C4-2B (cell line): ENCODE results near the gene ZNF227.

Source experiments
- H3K27ac ChIP-seq: fragments of 450-650 bp; 2 replicates; pipeline ENCODE4 v1.5.1; 2017
- CTCF ChIP-seq: fragments of 450-650 bp; conservative IDR thresholded peaks from 2 replicates; pipeline ENCODE4 v1.5.1; 2017; ENCODE audit warnings: mild to moderate bottlenecking
- ZFX ChIP-seq: fragments of 450-650 bp; IDR thresholded peaks from 2 replicates; pipeline ENCODE4 v1.6.1; 2017

Gene ZNF227

DNA sequence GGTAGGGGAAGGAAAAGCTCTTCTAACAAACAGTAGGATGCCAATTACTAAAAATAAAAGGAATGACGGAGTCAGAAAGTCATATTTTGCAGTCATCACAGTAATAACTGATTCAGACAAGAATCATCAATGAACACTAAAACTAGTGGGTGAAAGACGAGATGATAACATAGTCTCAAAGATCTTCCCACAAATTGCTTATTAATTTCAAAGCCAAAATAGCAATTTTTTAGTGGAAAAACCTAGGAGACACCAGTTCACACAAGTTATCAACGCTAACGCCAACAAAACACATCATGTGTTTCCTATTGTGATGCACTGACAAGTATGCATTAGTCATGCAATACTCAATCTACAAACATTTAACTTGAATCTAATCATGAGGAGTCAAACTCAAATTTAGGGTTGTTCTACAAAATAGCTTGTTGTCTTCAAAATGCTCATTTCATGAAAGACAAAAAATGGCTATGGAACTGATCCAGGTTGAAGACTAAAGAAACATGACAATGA lies 65.9 kb downstream of the ZNF227 start:
- TF ChIP-seq ZFX (no peak), CTCF (no peak)
- no peak overlapping the region for H3K27ac ChIP-seq

DNA sequence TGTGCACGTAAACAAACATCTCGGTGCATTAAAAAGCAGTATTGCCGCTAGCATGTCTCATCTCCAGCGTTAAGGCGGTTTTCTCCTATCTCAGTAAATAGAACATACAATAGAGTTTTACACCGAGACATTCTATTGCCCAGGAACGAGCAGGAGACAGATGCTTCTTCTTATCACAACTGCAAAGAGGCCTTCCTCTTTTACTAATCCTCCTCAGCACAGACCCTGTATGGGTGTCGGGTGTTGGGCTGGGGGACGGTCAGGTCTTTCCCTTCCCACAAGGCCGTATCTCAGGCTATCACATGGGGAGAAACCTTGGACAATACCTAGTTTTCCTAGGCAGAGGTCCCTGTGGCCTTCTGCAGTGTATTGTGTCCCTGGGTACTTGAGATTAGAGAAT lies 68.6 kb downstream of the ZNF227 start:
- TF ChIP-seq CTCF: no peak
- no peak overlapping the region for H3K27ac ChIP-seq

DNA sequence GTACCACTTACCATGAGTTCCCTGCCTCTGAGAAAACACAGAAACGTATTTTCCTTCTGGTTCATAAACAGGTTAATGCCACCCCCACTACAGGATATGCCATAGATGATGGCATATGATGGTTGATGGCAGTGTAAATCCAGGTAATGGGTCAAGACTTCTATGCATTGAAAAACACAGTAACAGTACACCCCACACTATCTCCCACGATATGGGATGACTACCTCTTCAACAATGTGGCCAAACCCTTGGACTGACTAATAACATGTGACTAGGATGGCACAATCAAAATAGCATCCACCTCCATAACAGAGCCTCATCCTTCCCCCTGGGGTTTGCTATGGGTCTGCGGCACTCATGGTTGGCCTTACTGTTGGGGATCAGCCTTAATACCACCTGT lies 70.5 kb downstream of the ZNF227 start:
- no peak overlapping the region for H3K27ac ChIP-seq
- TF ChIP-seq CTCF: no peak
- TF ChIP-seq ZFX: no peak

- no peak overlapping the region for H3K27ac ChIP-seq
- TF ChIP-seq ZFX (no peak), CTCF (no peak)
These were observed 72.6 kb downstream of the ZNF227 start for GRCh38 chr19:44284968-44285367.
